COLO829 (cell line): ENCODE measurements around the gene DIAPH3.

Experiments used
- DNase-seq: peaks from one replicate; pipeline ENCODE4 v3.0.0; 2012; ENCODE audit warnings: low spot score

DIAPH3 gene

GRCh38 chr13:60158321-60158801 lies 5.4 kb downstream of the DIAPH3 start:
- no peak for DNase-seq

GRCh38 chr13:60155978-60156377 lies 7.8 kb downstream of the DIAPH3 start:
- no peak for DNase-seq

DNA sequence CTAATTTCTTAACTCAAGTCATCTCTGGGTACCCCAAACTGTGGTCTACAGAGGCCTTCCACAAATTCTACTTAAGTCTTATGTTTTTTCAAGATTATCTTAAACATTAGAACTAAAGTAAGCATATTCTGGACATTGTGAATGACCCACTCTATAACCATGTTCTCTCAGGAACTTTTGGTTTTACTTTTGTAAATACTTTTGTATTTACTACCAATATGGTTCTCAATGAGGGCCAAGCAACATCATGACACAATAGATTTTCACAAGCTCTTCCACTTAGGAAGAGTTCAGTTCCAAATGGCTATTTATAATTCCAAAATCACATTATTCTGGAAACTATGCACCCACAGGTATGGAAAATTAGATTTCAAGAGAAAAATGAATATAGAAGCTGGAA lies 10.8 kb downstream of the DIAPH3 start:
- no peak for DNase-seq

GRCh38 chr13:60152114-60152513 lies 11.6 kb downstream of the DIAPH3 start:
- no peak for DNase-seq

DNA sequence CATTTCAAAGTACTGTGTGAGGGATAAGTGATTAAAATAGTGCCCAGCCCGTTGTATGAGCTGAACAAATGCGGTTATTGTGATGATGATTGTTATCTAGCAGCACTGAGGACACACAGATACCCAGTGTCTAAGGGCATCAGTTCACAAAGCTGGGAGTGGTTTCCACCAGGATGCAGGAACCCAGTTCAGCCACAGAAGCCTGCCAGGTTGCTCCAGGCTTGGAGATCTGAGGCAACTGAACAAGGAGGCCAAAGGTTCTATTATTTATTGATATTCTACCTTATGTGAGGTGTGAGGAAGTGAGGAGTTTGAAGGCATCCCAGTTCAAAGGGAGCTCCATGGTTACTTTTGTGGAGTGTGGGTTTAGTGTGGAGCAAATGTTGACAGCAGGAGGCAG lies 13.2 kb downstream of the DIAPH3 start:
- peak; percentile 4 for DNase-seq

DNA sequence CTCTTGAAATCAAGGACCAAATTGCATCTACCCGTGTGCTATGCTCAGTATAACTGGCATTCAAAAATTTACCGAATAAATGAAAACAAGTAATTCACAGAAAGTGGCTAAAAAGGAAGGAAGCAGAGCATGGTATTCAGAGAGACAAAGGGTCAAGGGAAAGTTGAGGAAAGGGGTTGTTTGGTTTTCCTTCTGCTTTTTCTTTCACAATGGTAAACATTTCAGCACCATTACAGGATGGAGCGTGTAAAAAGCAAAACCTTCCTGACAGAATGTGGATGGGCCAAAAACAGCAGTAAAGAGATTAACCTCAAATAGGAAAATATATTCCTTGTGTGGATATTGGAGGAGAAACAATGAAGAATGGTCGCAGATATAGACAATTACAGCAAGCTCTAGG lies 14.8 kb downstream of the DIAPH3 start:
- DNase-seq: no peak

GRCh38 chr13:60147361-60147760 lies 16.4 kb downstream of the DIAPH3 start:
- DNase-seq: no peak

DNA sequence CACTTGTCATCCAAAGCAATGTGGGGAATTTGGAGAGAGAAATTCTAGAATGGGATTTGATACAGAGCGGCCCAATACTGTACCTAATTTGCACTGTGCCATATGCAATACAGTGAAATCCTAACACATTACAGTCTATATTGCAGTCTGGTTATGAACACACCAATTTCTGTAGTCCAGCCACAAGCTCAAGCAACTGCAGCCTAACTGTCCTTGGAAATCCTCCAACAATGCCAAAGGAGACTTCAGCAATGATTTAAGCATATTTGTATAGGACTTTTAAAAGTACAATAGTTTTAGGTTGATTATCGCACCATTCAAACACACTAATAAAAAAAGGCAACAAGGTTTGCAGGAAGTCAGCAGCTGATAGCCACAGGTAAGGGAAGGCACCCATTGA lies 17.3 kb downstream of the DIAPH3 start:
- no peak for DNase-seq

- no peak for DNase-seq
Observed at GRCh38 chr13:60143775-60144174, 20.0 kb downstream of the DIAPH3 start.

GRCh38 chr13:60139272-60139671 lies 24.5 kb downstream of the DIAPH3 start:
- no peak for DNase-seq

- DNase-seq: no peak
Observed at GRCh38 chr13:60138674-60139073, 25.1 kb downstream of the DIAPH3 start.

- no peak for DNase-seq
Observed at GRCh38 chr13:60137911-60138560, 25.7 kb downstream of the DIAPH3 start.

- no peak for DNase-seq
Observed at GRCh38 chr13:60135344-60135743, 28.4 kb downstream of the DIAPH3 start.

- no peak for DNase-seq
Observed at GRCh38 chr13:60134376-60134775, 29.4 kb downstream of the DIAPH3 start.

GRCh38 chr13:60121337-60121687 lies 42.4 kb downstream of the DIAPH3 start:
- no peak for DNase-seq

DNA sequence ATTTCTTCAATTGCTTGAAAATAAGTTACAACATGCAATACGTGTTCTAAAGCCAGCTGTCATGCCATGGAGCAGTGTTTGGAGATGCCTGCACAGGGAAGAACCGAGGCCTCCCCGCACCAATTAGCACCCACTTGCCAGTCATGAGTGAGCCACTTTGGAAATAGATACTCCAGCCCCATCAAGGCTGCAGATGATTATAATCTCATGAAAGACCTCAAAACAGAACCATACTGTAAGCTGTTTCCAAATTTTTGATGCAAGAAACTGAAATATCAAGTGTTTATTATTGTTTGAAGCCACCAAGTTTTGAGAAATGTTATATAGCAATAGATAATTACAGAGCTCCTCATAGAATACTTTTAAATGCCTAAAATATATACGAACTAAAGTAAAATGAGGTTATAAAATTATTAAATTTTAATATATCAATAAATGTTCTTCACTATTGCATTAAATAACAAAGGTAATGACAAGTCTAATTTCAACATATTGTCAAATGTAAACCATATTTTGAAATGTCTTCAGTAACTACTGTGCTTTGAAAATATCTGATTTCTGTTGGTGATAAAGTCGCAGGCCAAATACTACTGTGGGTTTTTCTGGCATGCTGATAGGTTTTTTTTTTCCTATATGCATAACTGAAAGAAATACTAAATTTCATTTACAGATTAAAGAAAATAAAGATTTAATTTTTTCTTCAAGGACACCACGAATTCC lies 43.0 kb downstream of the DIAPH3 start:
- DNase-seq: no peak

DNA sequence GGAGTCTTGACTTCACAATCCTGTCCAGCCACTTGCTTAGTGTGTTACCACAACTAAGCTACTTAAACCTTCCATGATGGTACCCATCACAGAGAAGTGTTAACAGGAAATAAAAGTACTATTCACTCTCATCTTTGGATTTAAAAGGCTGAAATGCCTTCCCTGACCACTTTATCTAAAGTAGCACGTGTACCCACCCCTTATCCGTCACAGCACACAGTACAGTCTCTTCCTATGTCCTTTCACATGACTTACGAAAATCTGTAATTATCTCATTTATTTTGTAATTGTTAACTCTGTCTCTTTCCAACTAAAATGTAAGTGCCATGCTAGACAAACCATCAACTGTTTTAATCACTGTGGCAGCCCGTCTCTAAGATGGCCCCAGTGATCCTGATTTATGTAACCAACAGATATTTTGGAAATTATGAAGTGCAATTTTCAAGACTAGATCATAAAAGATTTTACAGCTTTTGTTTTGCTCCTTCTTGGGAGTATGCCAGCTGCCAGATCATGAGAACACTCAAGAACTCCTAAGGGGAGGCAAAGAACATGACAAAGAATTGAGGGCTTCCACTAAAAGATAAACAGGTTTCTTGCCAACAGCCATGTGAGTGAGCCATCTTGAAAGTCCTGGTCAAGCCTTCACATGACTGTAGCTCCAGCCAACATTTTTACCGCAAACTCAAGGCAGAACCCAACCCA lies 44.9 kb downstream of the DIAPH3 start:
- no peak for DNase-seq

- DNase-seq: no peak
Observed at GRCh38 chr13:60114499-60115028, 49.2 kb downstream of the DIAPH3 start.

- DNase-seq: no peak
Observed at GRCh38 chr13:60112771-60113170, 51.0 kb downstream of the DIAPH3 start.

DNA sequence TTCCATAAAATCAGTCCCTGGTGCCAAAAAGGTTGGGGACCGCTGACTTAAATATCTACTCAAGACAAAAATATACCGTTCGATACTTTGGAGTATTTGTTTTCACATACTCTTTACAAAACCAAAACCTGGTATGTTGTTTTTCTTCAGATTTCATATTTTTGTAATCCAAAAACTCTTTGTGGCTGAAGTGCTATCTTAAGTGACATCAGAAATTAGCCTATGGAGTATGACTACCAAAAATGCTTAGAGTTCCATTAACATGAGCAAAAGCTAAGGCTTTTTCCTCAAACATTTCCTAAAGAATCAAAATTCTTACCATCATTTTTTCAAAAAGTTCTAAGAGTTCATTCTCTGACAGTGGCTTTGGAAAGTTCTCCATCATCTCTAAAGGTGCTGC lies 52.0 kb downstream of the DIAPH3 start:
- no peak for DNase-seq

- no peak for DNase-seq
Observed at GRCh38 chr13:60109285-60109684, 54.4 kb downstream of the DIAPH3 start.

- DNase-seq: no peak
Observed at GRCh38 chr13:60108589-60108988, 55.1 kb downstream of the DIAPH3 start.
